HepG2 (cell line): ENCODE measurements around the gene AP3M1. TPM values are rescaled to one million over a fixed set of nuclear protein-coding genes. Genes with fewer than 3 reads are reported as not detected.

ENCODE experiments used
- ATAC-seq: fragments of 200-7000 bp; cut with Tn5 transposase; 3 replicates; pipeline ENCODE4 v1.9.1; 2020; ENCODE audit warnings: mild to moderate bottlenecking, moderate library complexity
- BruUV-seq: library from RNA; stranded (reverse); fragments of 400-500 nt; replicated peaks from 2 replicates; lab custom pipeline; 2021; lab: Mats Ljungman, UMichigan
- CTCF ChIA-PET: fragments of 300-600 bp; formaldehyde crosslinking; extraction: SDS; loops from one replicate; lab custom pipeline; 2021; ENCODE audit warnings: low total read pairs, inconsistent platforms, low intra/inter-chr PET ratio; lab: Yijun Ruan, JAX
- POLR2A ChIA-PET: fragments of 350-600 bp; sonication (Branson Sonifier 250); formaldehyde crosslinking; loops from one replicate; lab custom pipeline; 2020; ENCODE audit warnings: antibody characterized with exemption, inconsistent platforms; lab: Yijun Ruan, JAX
- DNase-seq: peaks from one replicate; pipeline ENCODE4 v3.0.0-alpha.2; 2015; ENCODE audit warnings: low spot score
- FAIRE-seq: peaks from 3 replicates; lab custom pipeline; 2011; peaks lifted over from hg19 to GRCh38; lab: Jason Lieb, UNC
- H2AFZ ChIP-seq: one replicate; pipeline ENCODE4 v1.6.1; 2011; ENCODE audit warnings: low read length, inconsistent platforms
- H3K27ac ChIP-seq: fragments of 300-600 bp; 3 replicates; pipeline ENCODE4 v1.8.0; 2011; ENCODE audit warnings: mixed run types, mild to moderate bottlenecking, mixed read lengths, low read length, inconsistent platforms; ENCODE audit not compliant: insufficient read depth; ENCODE audit errors: extremely low read length
- H3K27me3 ChIP-seq, 2 experiments: fragments of 200-600 bp in 1 of 2; 2 replicates in 1 of 2; 3 replicates in 1 of 2; pipeline versions ENCODE4 v1.6.0 to v1.8.0; 2011; ENCODE audit warnings: low read length in 2 of 2, mild to moderate bottlenecking in 2 of 2, moderate library complexity in 2 of 2, inconsistent platforms in 1 of 2; ENCODE audit not compliant: insufficient read depth in 2 of 2, control insufficient read depth in 1 of 2
- H3K36me3 ChIP-seq, 2 experiments: fragments of 200-600 bp in 1 of 2; replicated peaks in 1 of 2; 2 replicates in 1 of 2; 3 replicates in 1 of 2; pipeline versions ENCODE4 v1.5.1 to v1.8.0; 2011; ENCODE audit warnings: low read length in 2 of 2, inconsistent platforms in 1 of 2; ENCODE audit not compliant: insufficient read depth in 2 of 2, control insufficient read depth in 1 of 2
- H3K4me1 ChIP-seq: 2 replicates; pipeline ENCODE4 v1.5.1; 2012; ENCODE audit warnings: low read length, inconsistent platforms; ENCODE audit not compliant: insufficient read depth
- H3K4me2 ChIP-seq: 2 replicates; pipeline ENCODE4 v1.6.0; 2011; ENCODE audit warnings: low read depth, low read length, inconsistent platforms
- H3K4me3 ChIP-seq, 3 experiments: fragments of 200-600 bp in 1 of 3; sonication (generic), shearing (Covaris generic) in 1 of 3; replicated peaks in 1 of 3; 2 replicates each; pipeline ENCODE4 v1.5.1; 2011 to 2016; ENCODE audit warnings: low read length in 3 of 3, inconsistent platforms in 2 of 3, low read depth in 2 of 3, mild to moderate bottlenecking in 2 of 3, control low read depth in 1 of 3, mixed read lengths in 1 of 3; ENCODE audit not compliant: insufficient read depth in 1 of 3
- H3K79me2 ChIP-seq: one replicate; pipeline ENCODE4 v1.6.1; 2011; ENCODE audit warnings: low read length, inconsistent platforms; ENCODE audit not compliant: insufficient read depth
- H3K9ac ChIP-seq: 2 replicates; pipeline ENCODE4 v1.6.0; 2011; ENCODE audit warnings: mild to moderate bottlenecking, low read depth, low read length, inconsistent platforms; ENCODE audit not compliant: insufficient read depth
- H3K9me3 ChIP-seq: 2 replicates; pipeline ENCODE4 v1.5.1; 2012; ENCODE audit warnings: mild to moderate bottlenecking, low read length
- H4K20me1 ChIP-seq: 2 replicates; pipeline ENCODE4 v1.6.0; 2011; ENCODE audit warnings: inconsistent platforms, mild to moderate bottlenecking, low read length, moderate library complexity; ENCODE audit not compliant: insufficient read depth
- BCL6 ChIP-seq: IDR thresholded peaks from 2 replicates; pipeline ENCODE4 v1.6.1; 2016; ENCODE audit warnings: missing genetic modification reagents, missing compliant biosample characterization
- DMTF1 ChIP-seq: sonication (generic); formaldehyde crosslinking; IDR thresholded peaks from 2 replicates; pipeline ENCODE4 v1.4.0; 2020; ENCODE audit warnings: mild to moderate bottlenecking, missing genetic modification reagents
- FIP1L1 ChIP-seq: fragments of 200-400 bp; formaldehyde crosslinking; IDR thresholded peaks from 2 replicates; pipeline ENCODE4 v1.6.1; 2018; ENCODE audit warnings: low read depth, mild to moderate bottlenecking, low read length, moderate library complexity, borderline replicate concordance; ENCODE audit not compliant: insufficient read depth
- HBP1 ChIP-seq: IDR thresholded peaks from 2 replicates; pipeline ENCODE4 v1.6.1; 2016; ENCODE audit warnings: low read depth, control low read depth
- HNF4G ChIP-seq, 2 experiments: sonication (generic) in 1 of 2; formaldehyde crosslinking in 1 of 2; IDR thresholded peaks; 2 replicates each; pipeline versions ENCODE4 v1.4.0 to v1.6.1; 2011 to 2020; ENCODE audit warnings: borderline replicate concordance in 2 of 2, low read depth in 2 of 2, mild to moderate bottlenecking in 2 of 2, low read length in 1 of 2, missing genetic modification reagents in 1 of 2, moderate library complexity in 1 of 2
- IRX3 ChIP-seq: sonication (generic); formaldehyde crosslinking; IDR thresholded peaks from 2 replicates; pipeline ENCODE4 v1.8.1; 2023; ENCODE audit warnings: mild to moderate bottlenecking, low read depth, missing genetic modification reagents, borderline replicate concordance
- MLX ChIP-seq: IDR thresholded peaks from 2 replicates; pipeline ENCODE4 v1.6.1; 2016
- NFKBIZ ChIP-seq: IDR thresholded peaks from 2 replicates; pipeline ENCODE4 v1.6.1; 2018; ENCODE audit warnings: missing genetic modification reagents, missing compliant biosample characterization
- POLR2G ChIP-seq: fragments of 200-400 bp; formaldehyde crosslinking; IDR thresholded peaks from 2 replicates; pipeline ENCODE4 v1.6.1; 2018; ENCODE audit warnings: mild to moderate bottlenecking, low read depth, low read length, moderate library complexity
- REL ChIP-seq: sonication (generic); formaldehyde crosslinking; conservative IDR thresholded peaks from 2 replicates; pipeline ENCODE4 v1.8.0; 2022; ENCODE audit warnings: mild to moderate bottlenecking, missing genetic modification reagents, moderate library complexity
- SP140L ChIP-seq: sonication (generic); formaldehyde crosslinking; IDR thresholded peaks from 2 replicates; pipeline ENCODE4 v1.4.0; 2020; ENCODE audit warnings: missing genetic modification reagents, borderline replicate concordance
- ZNF225 ChIP-seq: sonication (generic); formaldehyde crosslinking; IDR thresholded peaks from 2 replicates; pipeline ENCODE4 v1.4.0; 2020; ENCODE audit warnings: mild to moderate bottlenecking, missing genetic modification reagents
- ZNF530 ChIP-seq: sonication (generic); formaldehyde crosslinking; IDR thresholded peaks from 2 replicates; pipeline ENCODE4 v1.5.0; 2020; ENCODE audit warnings: low read depth, mild to moderate bottlenecking, missing genetic modification reagents
- WGBS: methylation state at CpG from one replicate; pipeline ENCODE4 v1.1.6; 2017; ENCODE audit warnings: low lambda C conversion rate; 5-methylcytosine and 5-hydroxymethylcytosine counted together
- in situ Hi-C: cut with HindIII; loops from 2 replicates; pipeline ENCODE4 v1.10.0; 2017; ENCODE audit warnings: low pct_unique_long_range_greater_than_20kb; ENCODE audit not compliant: extremely low pct_ligation_motif_present
- intact Hi-C: fragments of 100-400 bp; cut with micrococcal nuclease; formaldehyde crosslinking; loops from one replicate; pipeline ENCODE4 v1.10.0; 2022; ENCODE audit not compliant: unreplicated experiment
- polyA plus RNA-seq, 8 experiments: library from polyadenylated mRNA; depleted of rRNA in 3 of 8; stranded (reverse) in 7 of 8; unstranded in 1 of 8; fragments of >200 nt; fragmentation: Illumina TruSeq in 4 of 8; extraction: Trizol in 4 of 8; gene quantifications; 2 replicates each; pipeline versions ENCODE4 v1.2.1 to v1.2.3, GENCODE V29; 2011 to 2016; ENCODE audit warnings: low read depth in 4 of 8, missing spikeins in 1 of 8, mixed read lengths in 1 of 8; ENCODE audit not compliant: insufficient read depth in 1 of 8
- total RNA-seq, 5 experiments: library from RNA; depleted of rRNA; stranded (reverse); fragments of >200 nt; fragmentation: Illumina TruSeq; extraction: Trizol; gene quantifications; 2 replicates each; pipeline ENCODE4 v1.2.3, GENCODE V29; 2016; ENCODE audit warnings: low read depth in 1 of 5
- TF ChIP-seq, protein P1 (sequence below): sonication (generic); formaldehyde crosslinking; IDR thresholded peaks from 2 replicates; pipeline ENCODE4 v1.5.0; 2020; ENCODE audit warnings: missing genetic modification reagents

The AP3M1 gene
- total and polyA plus RNA-seq, 2 of the 13 experiments (the other 11 are each of a cell fraction or from before 2014, with no cell fraction given): 29.0 to 31.6 TPM

GRCh38 chr10:74174521-74174920, 23.9 kb upstream of the AP3M1 start:
- Histone ChIP-seq H3K9me3 (no peaks in the 10 kb centered on the region), H3K27me3 (no peaks in the 10 kb centered on the region), H3K4me1 (peaks cover 44% of the 10 kb centered on the region), H3K9ac (no peak overlapping the region), H3K36me3 (peaks cover 0 to 2% of the 10 kb centered on the region in 2 experiments; a peak in 1 of 5 replicates), H2AFZ (no peak overlapping the region), H3K27ac (peak overlapping the region; percentile 22), H3K79me2 (peaks cover 30% of the 10 kb centered on the region), H3K4me3 (no peak overlapping the region), H3K4me2 (no peak overlapping the region), H4K20me1 (no peaks in the 10 kb centered on the region)
- intact Hi-C loops (no loop called here), in situ Hi-C loops (no loop called here)
- TF ChIP-seq, protein P1, sequence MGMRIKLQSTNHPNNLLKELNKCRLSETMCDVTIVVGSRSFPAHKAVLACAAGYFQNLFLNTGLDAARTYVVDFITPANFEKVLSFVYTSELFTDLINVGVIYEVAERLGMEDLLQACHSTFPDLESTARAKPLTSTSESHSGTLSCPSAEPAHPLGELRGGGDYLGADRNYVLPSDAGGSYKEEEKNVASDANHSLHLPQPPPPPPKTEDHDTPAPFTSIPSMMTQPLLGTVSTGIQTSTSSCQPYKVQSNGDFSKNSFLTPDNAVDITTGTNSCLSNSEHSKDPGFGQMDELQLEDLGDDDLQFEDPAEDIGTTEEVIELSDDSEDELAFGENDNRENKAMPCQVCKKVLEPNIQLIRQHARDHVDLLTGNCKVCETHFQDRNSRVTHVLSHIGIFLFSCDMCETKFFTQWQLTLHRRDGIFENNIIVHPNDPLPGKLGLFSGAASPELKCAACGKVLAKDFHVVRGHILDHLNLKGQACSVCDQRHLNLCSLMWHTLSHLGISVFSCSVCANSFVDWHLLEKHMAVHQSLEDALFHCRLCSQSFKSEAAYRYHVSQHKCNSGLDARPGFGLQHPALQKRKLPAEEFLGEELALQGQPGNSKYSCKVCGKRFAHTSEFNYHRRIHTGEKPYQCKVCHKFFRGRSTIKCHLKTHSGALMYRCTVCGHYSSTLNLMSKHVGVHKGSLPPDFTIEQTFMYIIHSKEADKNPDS: no peak
- TF ChIP-seq BCL6: no peak
- no peak for TF ChIP-seq HBP1 (CRISPR knock-in tag)
- no peak for TF ChIP-seq ZNF530
- TF ChIP-seq IRX3 (CRISPR knock-in tag): no peak
- no peak for TF ChIP-seq HNF4G (IDR thresholded peaks at IDR 0.05; ENCODE audit: borderline replicate concordance, low read depth, low read length)
- TF ChIP-seq HNF4G (CRISPR knock-in tag; IDR thresholded peaks at IDR 0.05; ENCODE audit: borderline replicate concordance, low read depth): no peak
- no peak for TF ChIP-seq ZNF225 (CRISPR knock-in tag)
- TF ChIP-seq NFKBIZ (CRISPR knock-in tag): no peak
- no peak for TF ChIP-seq MLX (CRISPR knock-in tag)
- no peak for TF ChIP-seq SP140L
- no peak for TF ChIP-seq REL (CRISPR knock-in tag)
- no peak for TF ChIP-seq DMTF1 (CRISPR knock-in tag)
- no peak for TF ChIP-seq FIP1L1
- no peak for TF ChIP-seq POLR2G
- whole genome bisulfite sequencing: 46% methylated on average over 3 of the region's 3 CpGs
- ATAC-seq (no peak), DNase-seq (peak; percentile 25), FAIRE-seq (no peak)
- ChIA-PET CTCF (no interaction called here), POLR2A (interaction anchor here (1.0 to 2.1 kb wide), 3 partner anchors 8 to 24 kb away, joined by 3 to 13 read pairs (median 4); partner anchors contain the start of genes ADK and AP3M1)
- no TSS peak for BruUV-seq
